K562 (cell line): Measurements from ENCODE around the gene BCL2L12.

Experiments
- BMI1 ChIP-seq: fragments of 150-350 bp; IDR thresholded peaks from 2 replicates; pipeline ENCODE4 v1.6.1; 2014; ENCODE audit warnings: low read length
- L3MBTL2 ChIP-seq: fragments of 450-650 bp; IDR thresholded peaks from 2 replicates; pipeline ENCODE4 v1.6.1; 2016; ENCODE audit warnings: mild to moderate bottlenecking, moderate library complexity
- MCM2 ChIP-seq: fragments of 450-650 bp; IDR thresholded peaks from 2 replicates; pipeline ENCODE4 v1.6.1; 2017; ENCODE audit warnings: low read depth, mild to moderate bottlenecking
- NFYB ChIP-seq: IDR thresholded peaks from 2 replicates; pipeline ENCODE4 v1.6.1; 2011; ENCODE audit warnings: mild to moderate bottlenecking, moderate library complexity; ENCODE audit not compliant: insufficient read length; ENCODE audit errors: extremely low read depth
- RAD21 ChIP-seq, 2 experiments: fragments of 250-450 bp in 1 of 2; fragments of 450-650 bp in 1 of 2; sonication (Bioruptor Pico) in 1 of 2; formaldehyde crosslinking in 1 of 2; IDR thresholded peaks in 1 of 2; conservative IDR thresholded peaks in 1 of 2; 2 replicates each; pipeline versions ENCODE4 v1.4.0 to v1.8.0; 2020 to 2022; ENCODE audit warnings: mild to moderate bottlenecking in 2 of 2, moderate library complexity in 1 of 2
- RCOR1 ChIP-seq, 2 experiments: IDR thresholded peaks; 2 replicates each; pipeline ENCODE4 v1.6.1; 2012; ENCODE audit warnings: low read depth in 2 of 2, low read length in 2 of 2, borderline replicate concordance in 1 of 2, improper control_type of control experiment in 1 of 2
- RFX5 ChIP-seq: IDR thresholded peaks from 2 replicates; pipeline ENCODE4 v1.6.1; 2011; ENCODE audit warnings: low read depth, mild to moderate bottlenecking, improper control_type of control experiment, low read length
- RFX7 ChIP-seq: fragments of 250-450 bp; sonication (Bioruptor Pico); IDR thresholded peaks from 2 replicates; pipeline ENCODE4 v1.5.1; 2021; ENCODE audit warnings: mild to moderate bottlenecking
- SAFB2 ChIP-seq: fragments of 200-400 bp; formaldehyde crosslinking; IDR thresholded peaks from 2 replicates; pipeline ENCODE4 v1.6.1; 2018; ENCODE audit warnings: borderline replicate concordance, low read length, low read depth, moderate library complexity; ENCODE audit not compliant: severe bottlenecking
- SP1 ChIP-seq: sonication (generic); formaldehyde crosslinking; IDR thresholded peaks from 2 replicates; pipeline ENCODE4 v1.8.1; 2022; ENCODE audit warnings: mild to moderate bottlenecking, missing genetic modification reagents
- SP2 ChIP-seq: IDR thresholded peaks from 2 replicates; pipeline ENCODE4 v1.6.1; 2011; ENCODE audit warnings: mild to moderate bottlenecking, low read depth, low read length, moderate library complexity; ENCODE audit not compliant: poor library complexity, severe bottlenecking; ENCODE audit errors: extremely low read depth
- YY1 ChIP-seq, 3 experiments: IDR thresholded peaks; 2 replicates each; pipeline ENCODE4 v1.6.1; 2011; ENCODE audit warnings: low read length in 2 of 3, mild to moderate bottlenecking in 2 of 3, moderate library complexity in 2 of 3, borderline replicate concordance in 1 of 3, control low read depth in 1 of 3, low read depth in 1 of 3; ENCODE audit not compliant: insufficient read depth in 3 of 3, insufficient replicate concordance in 2 of 3, control insufficient read depth in 1 of 3, insufficient read length in 1 of 3; ENCODE audit errors: extremely low read depth in 1 of 3
- TF ChIP-seq, protein P1 (sequence below): fragments of 450-650 bp; IDR thresholded peaks from 2 replicates; pipeline ENCODE4 v1.6.1; 2016; ENCODE audit warnings: borderline replicate concordance

DNA sequence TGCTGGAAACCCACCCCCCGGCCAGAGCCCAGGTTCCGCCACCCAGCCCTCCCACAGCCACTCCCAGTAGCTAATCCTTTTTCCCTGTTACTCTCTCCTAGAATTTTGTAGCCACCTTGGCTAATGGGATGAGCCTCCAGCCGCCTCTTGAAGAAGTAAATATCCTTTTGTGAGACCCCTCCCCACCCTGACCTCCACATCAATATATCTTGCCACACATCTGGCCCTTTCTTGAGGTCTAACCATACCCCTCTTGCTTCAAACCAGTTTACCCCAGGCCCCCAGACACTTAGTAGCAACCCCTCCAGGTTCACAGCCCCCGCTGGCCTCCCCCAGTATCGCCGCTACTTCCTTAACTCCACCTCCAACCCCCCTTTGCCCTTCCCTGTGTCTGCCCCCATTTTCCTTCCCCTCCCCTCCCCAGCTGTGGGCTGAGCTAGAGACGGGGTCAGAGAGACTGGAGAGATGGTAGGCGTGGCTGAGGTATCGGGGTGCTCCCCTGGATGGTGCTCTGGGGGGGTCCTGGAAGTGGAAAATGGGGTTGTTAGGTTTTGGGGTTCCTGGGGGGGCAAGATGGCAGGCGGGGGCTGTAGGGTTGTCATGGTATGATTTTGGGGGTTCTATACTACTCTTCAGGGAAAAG, 14.2 kb downstream of the BCL2L12 start:
- TF ChIP-seq RFX7 (CRISPR knock-in tag) (no peak), L3MBTL2 (no peak), RFX5 (no peak), SAFB2 (no peak), BMI1 (no peak), RCOR1 (IDR thresholded peaks at IDR 0.05; ENCODE audit: borderline replicate concordance in 1 of 2, low read depth in 2 of 2, low read length in 2 of 2) (no peak), SP2 (no peak), MCM2 (no peak), YY1 (IDR thresholded peaks at IDR 0.05; ENCODE audit: borderline replicate concordance in 1 of 3, control insufficient read depth in 1 of 3, extremely low read depth in 1 of 3, insufficient read depth in 3 of 3, insufficient read length in 1 of 3, insufficient replicate concordance in 2 of 3, low read depth in 1 of 3, low read length in 2 of 3) (no peak), RAD21 (CRISPR knock-in tag; conservative IDR thresholded peaks at IDR 0.05 in 1 of 2, IDR thresholded peaks at IDR 0.05 in 1 of 2) (no peak), SP1 (CRISPR knock-in tag) (no peak), NFYB (no peak)
- TF ChIP-seq, protein P1, sequence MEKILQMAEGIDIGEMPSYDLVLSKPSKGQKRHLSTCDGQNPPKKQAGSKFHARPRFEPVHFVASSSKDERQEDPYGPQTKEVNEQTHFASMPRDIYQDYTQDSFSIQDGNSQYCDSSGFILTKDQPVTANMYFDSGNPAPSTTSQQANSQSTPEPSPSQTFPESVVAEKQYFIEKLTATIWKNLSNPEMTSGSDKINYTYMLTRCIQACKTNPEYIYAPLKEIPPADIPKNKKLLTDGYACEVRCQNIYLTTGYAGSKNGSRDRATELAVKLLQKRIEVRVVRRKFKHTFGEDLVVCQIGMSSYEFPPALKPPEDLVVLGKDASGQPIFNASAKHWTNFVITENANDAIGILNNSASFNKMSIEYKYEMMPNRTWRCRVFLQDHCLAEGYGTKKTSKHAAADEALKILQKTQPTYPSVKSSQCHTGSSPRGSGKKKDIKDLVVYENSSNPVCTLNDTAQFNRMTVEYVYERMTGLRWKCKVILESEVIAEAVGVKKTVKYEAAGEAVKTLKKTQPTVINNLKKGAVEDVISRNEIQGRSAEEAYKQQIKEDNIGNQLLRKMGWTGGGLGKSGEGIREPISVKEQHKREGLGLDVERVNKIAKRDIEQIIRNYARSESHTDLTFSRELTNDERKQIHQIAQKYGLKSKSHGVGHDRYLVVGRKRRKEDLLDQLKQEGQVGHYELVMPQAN: no peak
